NT2/D1 (cell line): ENCODE results near the gene YOD1.

Source experiments
- SUZ12 ChIP-seq: IDR thresholded peaks from 2 replicates; pipeline ENCODE4 v1.6.1; 2011; ENCODE audit not compliant: insufficient read length, insufficient read depth; ENCODE audit errors: extremely low read depth
- YY1 ChIP-seq: IDR thresholded peaks from 2 replicates; pipeline ENCODE4 v1.6.1; 2011; ENCODE audit not compliant: insufficient read length, insufficient read depth

GRCh38 chr1:207030522-207031009, 20.4 kb downstream of the YOD1 start:
- TF ChIP-seq SUZ12: no peak
- no peak for TF ChIP-seq YY1
